ENCODE data around the gene MYL7. TPM values are rescaled to one million over a fixed set of nuclear protein-coding genes. Genes with fewer than 3 reads are reported as not detected.

Gene MYL7
- total RNA-seq, 4 donors from 2014 or later, result not detected

DNA sequence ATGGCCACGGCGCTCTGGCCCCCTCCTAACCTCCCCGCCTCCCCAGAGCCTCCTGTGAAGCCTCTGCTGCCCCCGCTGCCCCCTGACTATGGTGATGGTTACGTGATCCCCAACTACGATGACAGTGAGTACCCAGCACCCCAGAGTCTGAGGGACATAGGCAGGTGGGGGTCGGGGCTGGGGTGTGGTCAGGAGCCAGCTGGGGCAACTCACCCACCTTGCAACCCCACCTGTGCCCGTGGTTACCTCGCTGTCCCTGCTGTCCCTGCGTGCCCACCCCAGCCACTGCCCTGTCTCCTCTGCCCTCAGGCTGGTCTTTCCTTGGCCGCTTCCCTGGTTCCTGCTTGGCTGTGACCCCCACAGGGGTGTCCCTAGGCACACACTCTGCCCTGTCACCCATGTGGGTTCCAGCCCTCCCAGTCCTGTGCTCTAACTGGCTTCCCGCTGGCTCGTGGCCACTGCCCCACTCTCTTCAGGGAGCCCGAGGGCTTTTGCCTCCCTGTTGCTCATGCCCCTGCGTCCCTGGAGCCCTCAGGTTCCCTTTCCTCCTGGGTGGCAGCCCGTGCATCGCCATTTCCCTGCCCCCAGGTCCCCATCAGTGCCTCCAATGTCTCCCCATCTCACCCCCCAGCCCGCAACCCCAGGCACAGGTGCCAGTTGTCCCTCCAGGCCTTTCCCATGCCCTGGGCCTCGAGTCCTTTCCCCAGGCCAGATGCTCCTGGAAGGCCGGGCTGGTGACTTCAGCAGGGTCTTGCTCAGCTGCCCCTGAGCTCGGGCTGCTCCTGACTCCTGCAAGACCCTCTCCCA lies 33.0 kb downstream of the MYL7 start:
- no peak for TF ChIP-seq CTCF (IDR thresholded peaks at IDR 0.05)
- TF ChIP-seq POLR2A (IDR thresholded peaks at IDR 0.05), result no peak
- TF ChIP-seq EP300 (IDR thresholded peaks at IDR 0.05; ENCODE audit: low read depth), result no peak
- TF ChIP-seq POLR2AphosphoS5 (IDR thresholded peaks at IDR 0.05), result no peak
- H3K27ac ChIP-seq, result peak overlapping the region in 1 of 4 donors; percentile 92
- 70 to 85% methylated on average over 2 to 21 of the region's 21 CpGs for WGBS, 2 donors (ENCODE audit: low coverage in 1 of 2)
- H3K9me3 ChIP-seq, result no peaks in the 10 kb centered on the region
- no peak for DNase-seq
- no peak overlapping the region for H3K4me3 ChIP-seq
- in situ Hi-C loops (cut with MboI; ENCODE audit: low pct_ligation_motif_present in 1 of 4, low pct_unique_long_range_greater_than_20kb in 1 of 4, low sequenced_read_pairs in 3 of 4), result no loop called here
- H3K36me3 ChIP-seq, result no peaks in the 10 kb centered on the region
- intact Hi-C loops (cut with DNase I; ENCODE audit: low total_unique reads), result no loop called here
- peaks cover 0 to 12% (median 2%) of the 10 kb centered on the region in 4 donors for H3K4me1 ChIP-seq
- peaks cover 25% of the 10 kb centered on the region for H3K27me3 ChIP-seq

DNA sequence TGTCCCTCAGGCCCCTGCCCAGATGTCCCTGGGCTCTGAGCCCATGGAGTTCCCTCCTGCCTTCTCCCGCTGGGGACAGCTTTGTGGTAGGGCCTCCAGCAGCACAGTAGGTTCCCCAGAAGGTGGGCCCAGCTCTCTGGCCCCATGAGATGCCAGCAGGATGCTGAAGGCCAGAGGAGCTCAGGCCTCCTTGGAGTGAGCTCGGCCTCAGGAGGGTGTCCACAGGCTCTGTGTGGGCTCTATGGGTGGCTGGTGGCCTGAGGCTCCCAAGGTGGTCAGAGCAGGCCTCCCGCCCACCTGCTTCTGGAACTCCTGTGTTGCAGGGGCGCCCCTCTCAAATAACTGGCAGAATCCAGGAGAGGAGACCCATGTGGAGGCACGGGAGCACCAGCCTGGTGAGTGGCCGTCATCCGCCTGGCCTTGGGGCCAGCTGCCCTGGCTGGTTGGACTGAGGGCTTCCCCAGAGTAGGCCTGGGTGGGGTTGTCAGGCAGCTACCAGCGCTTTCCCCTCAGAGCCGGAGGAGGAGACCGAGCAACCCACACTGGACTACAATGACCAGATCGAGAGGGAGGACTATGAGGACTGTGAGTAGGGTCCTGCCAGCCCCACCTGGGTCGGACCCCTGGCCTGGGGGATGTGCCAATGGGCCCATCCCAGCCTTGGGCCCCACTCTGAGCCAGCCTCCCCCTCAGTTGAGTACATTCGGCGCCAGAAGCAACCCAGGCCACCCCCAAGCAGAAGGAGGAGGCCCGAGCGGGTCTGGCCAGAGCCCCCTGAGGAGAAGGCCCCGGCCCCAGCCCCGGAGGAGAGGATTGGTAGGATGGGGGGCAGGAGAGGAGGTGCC lies 33.8 kb downstream of the MYL7 start:
- WGBS, 2 donors (ENCODE audit: low coverage in 1 of 2), result 87% methylated on average over 12 of the region's 18 CpGs; no CpG with 5 or more reads in 1 of the 2 donors
- in situ Hi-C loops (cut with MboI; ENCODE audit: low pct_ligation_motif_present in 1 of 4, low pct_unique_long_range_greater_than_20kb in 1 of 4, low sequenced_read_pairs in 3 of 4), result no loop called here
- intact Hi-C loops (cut with DNase I; ENCODE audit: low total_unique reads), result no loop called here
- Histone ChIP-seq H3K36me3 (no peaks in the 10 kb centered on the region), H3K4me3 (no peak overlapping the region), H3K27ac (peak overlapping the region in 2 of 4 donors; percentile 17 to 92), H3K9me3 (no peaks in the 10 kb centered on the region), H3K4me1 (peaks cover 0 to 12% (median 2%) of the 10 kb centered on the region in 4 donors), H3K27me3 (peaks cover 26% of the 10 kb centered on the region)
- TF ChIP-seq EP300 (IDR thresholded peaks at IDR 0.05; ENCODE audit: low read depth) (no peak), POLR2AphosphoS5 (IDR thresholded peaks at IDR 0.05) (no peak), CTCF (IDR thresholded peaks at IDR 0.05) (no peak), POLR2A (IDR thresholded peaks at IDR 0.05) (no peak)
- no peak for DNase-seq

GRCh38 chr7:44106311-44107065 lies 34.6 kb downstream of the MYL7 start:
- no peak for TF ChIP-seq EP300 (IDR thresholded peaks at IDR 0.05; ENCODE audit: low read depth)
- no peak for TF ChIP-seq POLR2A (IDR thresholded peaks at IDR 0.05)
- TF ChIP-seq CTCF (IDR thresholded peaks at IDR 0.05), result no peak
- TF ChIP-seq POLR2AphosphoS5 (IDR thresholded peaks at IDR 0.05), result no peak
- Histone ChIP-seq H3K27ac (peak overlapping the region; percentile 77 to 92 (median 86)), H3K9me3 (no peaks in the 10 kb centered on the region), H3K4me1 (peaks cover 0 to 12% (median 2%) of the 10 kb centered on the region in 4 donors), H3K4me3 (peak overlapping the region in 1 of 4 donors; percentile 59), H3K27me3 (peaks cover 26% of the 10 kb centered on the region), H3K36me3 (no peaks in the 10 kb centered on the region)
- no peak for DNase-seq
- in situ Hi-C loops (cut with MboI; ENCODE audit: low pct_ligation_motif_present in 1 of 4, low pct_unique_long_range_greater_than_20kb in 1 of 4, low sequenced_read_pairs in 3 of 4) (no loop called here), intact Hi-C loops (cut with DNase I; ENCODE audit: low total_unique reads) (no loop called here)
- 87% methylated on average over 10 of the region's 10 CpGs; no CpG with 5 or more reads in 1 of the 2 donors for WGBS, 2 donors (ENCODE audit: low coverage in 1 of 2)
